Fibroblast of lung (primary cell): ENCODE results near the gene NDRG3.

Experiments used
- CTCF ChIP-seq, 2 donors: IDR thresholded peaks in 1 of 2; conservative IDR thresholded peaks in 1 of 2; 1 replicate in 1 of 2; 2 replicates in 1 of 2; pipeline ENCODE4 v1.5.1; 2011 to 2012; ENCODE audit warnings: low read length in 2 of 2, control low read depth in 1 of 2, inconsistent platforms in 1 of 2, low read depth in 1 of 2, mild to moderate bottlenecking in 1 of 2
- EZH2 ChIP-seq: IDR thresholded peaks from 2 replicates; pipeline ENCODE4 v1.5.1; 2012; ENCODE audit warnings: low read length, control low read depth, mild to moderate bottlenecking; ENCODE audit errors: missing control alignments

DNA sequence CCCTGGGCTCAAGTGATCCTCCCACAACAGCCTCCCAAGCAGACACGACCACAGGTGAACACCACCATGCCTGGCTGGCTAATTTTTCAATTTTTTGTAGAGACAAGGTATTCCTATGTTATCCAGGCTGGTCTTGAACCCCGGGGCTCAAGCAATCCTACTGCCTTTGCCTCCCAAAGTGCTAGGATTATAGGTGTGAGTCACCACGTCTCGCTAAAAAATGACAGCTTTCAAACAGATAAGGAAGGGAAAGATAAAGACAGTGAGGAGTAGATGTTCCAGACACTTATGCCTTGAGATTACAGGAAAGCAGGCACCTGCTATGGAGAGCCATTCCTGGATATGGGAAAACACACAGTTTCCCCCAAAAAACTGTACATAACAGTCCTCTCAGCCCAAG is 58.9 kb downstream of the NDRG3 start:
- no peak for TF ChIP-seq CTCF (conservative IDR thresholded peaks at IDR 0.05 in 1 of 2, IDR thresholded peaks at IDR 0.05 in 1 of 2; ENCODE audit: low read depth in 1 of 2, low read length in 2 of 2)
- no peak for TF ChIP-seq EZH2
